GM12873 (cell line): ENCODE measurements around the gene EIF5.

Experiments used
- TF ChIP-seq, protein P1 (sequence below): IDR thresholded peaks from 2 replicates; pipeline ENCODE4 v1.5.1; 2012; ENCODE audit warnings: low read depth, mild to moderate bottlenecking, moderate library complexity, low read length, control low read depth; ENCODE audit not compliant: insufficient read depth; ENCODE audit errors: missing control alignments

EIF5 gene

GRCh38 chr14:103349982-103350381 lies 15.9 kb downstream of the EIF5 start:
- TF ChIP-seq, protein P1, sequence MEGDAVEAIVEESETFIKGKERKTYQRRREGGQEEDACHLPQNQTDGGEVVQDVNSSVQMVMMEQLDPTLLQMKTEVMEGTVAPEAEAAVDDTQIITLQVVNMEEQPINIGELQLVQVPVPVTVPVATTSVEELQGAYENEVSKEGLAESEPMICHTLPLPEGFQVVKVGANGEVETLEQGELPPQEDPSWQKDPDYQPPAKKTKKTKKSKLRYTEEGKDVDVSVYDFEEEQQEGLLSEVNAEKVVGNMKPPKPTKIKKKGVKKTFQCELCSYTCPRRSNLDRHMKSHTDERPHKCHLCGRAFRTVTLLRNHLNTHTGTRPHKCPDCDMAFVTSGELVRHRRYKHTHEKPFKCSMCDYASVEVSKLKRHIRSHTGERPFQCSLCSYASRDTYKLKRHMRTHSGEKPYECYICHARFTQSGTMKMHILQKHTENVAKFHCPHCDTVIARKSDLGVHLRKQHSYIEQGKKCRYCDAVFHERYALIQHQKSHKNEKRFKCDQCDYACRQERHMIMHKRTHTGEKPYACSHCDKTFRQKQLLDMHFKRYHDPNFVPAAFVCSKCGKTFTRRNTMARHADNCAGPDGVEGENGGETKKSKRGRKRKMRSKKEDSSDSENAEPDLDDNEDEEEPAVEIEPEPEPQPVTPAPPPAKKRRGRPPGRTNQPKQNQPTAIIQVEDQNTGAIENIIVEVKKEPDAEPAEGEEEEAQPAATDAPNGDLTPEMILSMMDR: no peak

GRCh38 chr14:103353362-103353761 lies 19.3 kb downstream of the EIF5 start:
- TF ChIP-seq, protein P1: no peak

DNA sequence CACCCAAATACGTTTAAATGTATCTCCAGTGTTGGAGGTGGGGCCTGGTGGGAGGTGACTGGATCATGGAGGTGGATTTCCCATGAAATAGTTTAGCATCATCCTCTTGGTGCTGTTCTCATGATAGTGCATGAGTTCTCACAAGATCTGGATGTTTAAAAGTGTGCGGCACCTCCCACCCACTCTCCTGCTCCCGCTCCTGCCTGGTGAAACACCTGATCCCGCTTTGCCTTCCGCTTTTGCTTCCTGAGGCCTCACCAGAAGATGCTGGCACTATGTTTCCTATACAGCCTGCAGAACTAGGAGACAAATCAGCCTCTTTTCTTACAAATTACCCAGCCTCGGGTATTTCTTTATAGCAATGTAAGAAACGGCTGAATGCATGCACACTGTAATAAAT lies 20.1 kb downstream of the EIF5 start:
- TF ChIP-seq, protein P1: no peak

GRCh38 chr14:103356024-103356682 lies 22.1 kb downstream of the EIF5 start:
- TF ChIP-seq, protein P1: no peak

DNA sequence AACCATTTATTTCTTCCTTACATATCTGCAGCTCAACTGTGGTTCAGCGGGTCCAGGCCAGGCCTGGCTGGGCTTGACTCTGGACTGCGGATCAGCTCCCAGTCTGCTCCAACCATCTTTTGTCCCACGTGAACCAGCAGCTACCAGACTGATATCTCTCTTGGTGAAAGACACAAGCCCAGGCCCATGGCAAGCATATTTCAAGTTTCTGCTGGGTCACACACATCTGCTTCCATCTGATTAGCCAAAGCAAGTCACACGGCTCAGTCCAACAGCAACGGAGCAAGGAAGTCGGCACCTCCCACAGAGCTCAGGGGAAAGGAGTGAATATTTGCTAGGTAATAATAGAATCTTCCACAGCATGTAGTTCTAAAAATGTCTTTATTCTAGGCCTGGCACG lies 26.5 kb downstream of the EIF5 start:
- TF ChIP-seq, protein P1: no peak

DNA sequence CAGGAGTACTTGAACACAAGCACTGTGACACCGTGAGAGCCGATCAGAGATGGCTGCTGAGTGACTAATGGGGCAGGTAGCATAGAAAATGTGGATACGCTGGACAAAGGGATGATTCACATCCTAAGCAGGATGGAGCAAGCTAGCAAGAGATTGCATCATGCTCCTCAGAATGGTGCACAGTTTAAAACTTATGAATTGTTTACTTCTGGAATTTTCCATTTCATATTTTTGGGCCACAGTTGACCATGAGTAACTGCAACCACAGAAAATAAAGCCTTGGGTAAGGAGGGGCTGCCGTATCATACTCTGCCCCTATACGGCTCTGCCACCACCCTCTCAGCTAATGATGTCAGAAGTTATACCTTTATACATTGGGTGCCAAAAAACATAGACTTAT lies 27.8 kb downstream of the EIF5 start:
- TF ChIP-seq, protein P1: no peak

DNA sequence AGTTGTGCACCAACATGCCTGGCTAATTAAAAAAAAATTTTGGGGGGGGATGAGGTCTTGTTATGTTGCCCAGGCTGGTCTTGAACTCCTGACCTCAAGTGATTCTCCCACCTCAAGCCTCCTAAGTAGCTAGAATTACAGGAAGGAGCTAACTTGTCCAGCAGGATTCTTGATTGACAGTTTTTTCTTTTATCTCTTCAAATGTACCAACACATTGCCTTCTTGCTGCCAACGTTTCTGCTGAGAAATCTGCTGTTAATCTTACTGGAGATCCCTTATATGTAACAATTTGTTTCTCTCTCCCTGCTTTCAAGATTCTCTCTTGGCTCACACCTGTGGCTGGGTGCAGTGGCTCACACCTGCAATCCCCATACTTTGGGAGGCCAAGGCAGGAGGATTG lies 28.7 kb downstream of the EIF5 start:
- TF ChIP-seq, protein P1: no peak
